CD1c-positive myeloid dendritic cell (primary cell): ENCODE data around the gene PLK5.

Experiments used
- DNase-seq: peaks from one replicate; pipeline ENCODE4 v3.0.0-alpha.2; 2016; ENCODE audit errors: extremely low spot score

The PLK5 gene

GRCh38 chr19:1577090-1577928, 53.4 kb downstream of the PLK5 start:
- no peak for DNase-seq

- no peak for DNase-seq
Observed at GRCh38 chr19:1577929-1578618, 54.2 kb downstream of the PLK5 start.

- DNase-seq, result no peak
Observed at GRCh38 chr19:1579222-1579621, 55.3 kb downstream of the PLK5 start.

- no peak for DNase-seq
Observed at GRCh38 chr19:1580382-1580781, 56.5 kb downstream of the PLK5 start.

GRCh38 chr19:1580957-1581356, 57.1 kb downstream of the PLK5 start:
- no peak for DNase-seq

- DNase-seq, result no peak
Observed at GRCh38 chr19:1582201-1582600, 58.3 kb downstream of the PLK5 start.

GRCh38 chr19:1584500-1585242, 60.8 kb downstream of the PLK5 start:
- DNase-seq, result no peak

- no peak for DNase-seq
Observed at GRCh38 chr19:1585243-1585580, 61.3 kb downstream of the PLK5 start.
